T47D (cell line): Measurements from ENCODE around the gene KRTAP5-9.
"Not testable (repeated sequence)": the region's sequence is repeated elsewhere in the genome, so short reads cannot be mapped to it uniquely, and the experiment has no call there.

Source experiments
- DNase-seq, 2 experiments: peaks; one replicate each; pipeline versions ENCODE4 v3.0.0 to v3.0.0-alpha.2; 2011 to 2012; ENCODE audit warnings: low read depth in 1 of 2, low spot score in 1 of 2
- JUND ChIP-seq: IDR thresholded peaks from 2 replicates; pipeline ENCODE4 v1.6.1; 2012; ENCODE audit warnings: low read depth
- in situ Hi-C: cut with HindIII; loops from 2 replicates; pipeline ENCODE4 v1.10.0; 2016; ENCODE audit warnings: low sequenced_read_pairs, low pct_unique_long_range_greater_than_20kb

Gene KRTAP5-9

DNA sequence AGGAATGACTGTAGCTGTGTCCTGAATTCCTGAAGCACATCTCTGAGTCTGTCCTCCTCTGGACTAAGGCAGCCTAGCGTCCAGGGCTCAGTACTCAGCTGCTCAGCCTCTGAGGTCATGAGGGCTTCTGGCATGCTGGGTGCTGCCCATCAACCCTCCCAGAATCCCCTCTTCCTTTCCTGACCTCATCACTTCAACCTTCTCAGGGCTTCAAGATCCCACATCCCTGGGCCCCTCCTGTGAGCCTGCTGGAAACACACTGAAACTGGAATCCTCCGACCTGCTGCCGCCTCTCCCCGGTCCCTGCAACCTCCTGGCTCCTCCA lies 9.6 kb upstream of the KRTAP5-9 start:
- TF ChIP-seq JUND, result no peak
- no peak for DNase-seq
- in situ Hi-C loops, result no loop called here

DNA sequence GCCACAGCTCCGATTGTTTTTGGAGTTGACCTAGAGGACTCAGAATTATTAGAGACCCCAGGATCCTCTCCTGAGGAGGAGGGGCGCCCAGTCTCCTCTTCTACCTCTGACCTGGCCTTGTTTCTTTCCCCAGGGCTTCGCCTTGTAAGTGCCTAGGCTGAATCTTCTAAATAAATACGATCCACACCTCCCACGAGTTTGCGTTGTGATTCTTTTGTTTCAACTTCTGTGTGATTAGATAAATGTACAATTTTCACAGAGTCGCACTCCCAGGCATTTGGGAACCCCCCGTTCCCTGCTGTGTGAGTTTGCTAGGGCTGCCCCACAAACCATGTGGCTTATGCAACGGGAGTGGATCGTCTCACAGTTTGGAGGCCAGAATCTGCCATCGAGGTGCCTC lies 9.2 kb upstream of the KRTAP5-9 start:
- TF ChIP-seq JUND, result no peak
- in situ Hi-C loops, result no loop called here
- DNase-seq, result no peak

- in situ Hi-C loops, DNase-seq: not testable (repeated sequence)
Observed at GRCh38 chr11:71539971-71540370, 8.2 kb upstream of the KRTAP5-9 start.

DNA sequence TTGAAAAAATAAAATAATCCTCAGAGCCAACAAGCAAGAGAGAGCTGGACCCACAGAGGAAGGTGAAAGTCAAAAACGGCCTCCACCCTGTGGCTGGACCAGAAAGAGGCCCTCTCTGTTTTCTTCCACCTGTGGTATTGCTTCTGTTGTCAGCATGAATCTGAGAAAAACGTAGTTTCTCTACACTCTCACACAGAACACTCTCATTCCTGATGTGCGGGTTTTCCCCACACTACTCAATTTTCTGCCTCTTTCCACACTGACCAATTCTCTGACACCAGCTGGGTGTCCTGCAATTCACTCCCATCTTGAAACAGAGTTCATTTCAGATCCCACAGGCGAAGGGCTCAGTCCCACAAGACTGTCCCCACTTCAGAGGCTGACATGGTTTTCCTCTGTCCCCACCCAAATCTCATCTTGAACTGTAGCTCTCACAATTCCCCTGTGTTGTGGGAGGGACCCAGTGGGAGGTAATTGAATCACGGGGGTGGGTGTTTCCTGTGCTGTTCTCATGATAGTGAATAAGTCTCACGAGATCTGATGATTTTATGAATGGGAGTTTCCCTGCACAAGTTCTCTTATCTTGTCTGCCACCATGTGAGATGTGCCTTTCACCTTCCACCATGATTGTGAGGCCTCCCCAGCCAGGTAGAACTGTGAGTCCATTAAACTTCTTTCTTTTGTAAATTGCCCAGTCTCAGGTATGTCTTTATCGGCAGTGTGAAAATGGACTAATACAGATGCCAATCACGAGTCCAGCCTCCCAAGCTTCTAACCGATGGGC lies 7.5 kb upstream of the KRTAP5-9 start:
- DNase-seq, in situ Hi-C loops: not testable (repeated sequence)

- in situ Hi-C loops, result no loop called here
Observed at GRCh38 chr11:71542382-71542781, 5.8 kb upstream of the KRTAP5-9 start.

DNA sequence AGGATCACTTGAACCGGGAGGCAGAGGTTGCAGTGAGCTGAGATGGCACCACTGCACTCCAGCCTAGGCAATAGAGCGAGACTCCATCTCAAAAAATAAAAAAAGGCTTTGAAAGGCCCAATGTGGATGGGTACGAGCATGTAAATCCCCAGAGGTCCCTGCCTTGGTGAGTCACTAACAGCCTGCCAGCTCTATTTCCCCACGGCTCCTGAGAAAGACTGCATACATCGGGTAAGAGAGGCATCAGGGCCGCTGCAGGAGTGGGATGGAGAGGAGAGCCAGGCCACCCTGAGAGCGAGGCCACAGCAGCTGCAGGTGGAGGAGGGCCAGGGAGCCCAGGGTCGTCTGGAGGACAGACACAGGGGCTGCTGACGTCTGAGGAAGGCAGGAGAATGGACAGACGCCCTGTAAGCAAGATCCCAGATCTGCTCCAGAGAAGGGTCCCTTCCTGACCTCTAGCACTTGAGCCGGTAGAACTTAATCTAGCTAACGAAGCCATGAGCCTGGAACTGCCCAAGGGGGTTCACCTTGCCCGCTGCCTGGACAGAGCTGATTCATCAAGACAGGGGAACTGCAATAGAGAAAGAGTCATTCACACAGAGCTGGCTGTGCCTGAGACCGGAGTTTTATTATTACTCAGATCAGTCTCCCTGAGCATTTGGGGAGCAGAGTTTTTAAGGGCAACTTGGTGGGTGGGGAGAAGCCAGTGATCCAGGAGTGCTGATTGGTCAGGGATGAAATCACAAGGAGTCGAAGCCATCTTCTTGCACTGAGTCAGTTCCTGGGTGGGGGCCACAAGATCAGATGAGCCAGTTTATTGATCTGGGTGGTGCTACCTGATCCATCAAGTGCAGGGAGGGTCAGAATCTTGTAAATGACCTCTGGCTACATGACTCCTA lies 5.1 kb upstream of the KRTAP5-9 start:
- DNase-seq, result no peak
- in situ Hi-C loops, result no loop called here
- TF ChIP-seq JUND, result no peak

More at GRCh38 chr11:71542382-71542781, 5.8 kb upstream of the KRTAP5-9 start:
- no peak for DNase-seq
- TF ChIP-seq JUND, result no peak

DNA sequence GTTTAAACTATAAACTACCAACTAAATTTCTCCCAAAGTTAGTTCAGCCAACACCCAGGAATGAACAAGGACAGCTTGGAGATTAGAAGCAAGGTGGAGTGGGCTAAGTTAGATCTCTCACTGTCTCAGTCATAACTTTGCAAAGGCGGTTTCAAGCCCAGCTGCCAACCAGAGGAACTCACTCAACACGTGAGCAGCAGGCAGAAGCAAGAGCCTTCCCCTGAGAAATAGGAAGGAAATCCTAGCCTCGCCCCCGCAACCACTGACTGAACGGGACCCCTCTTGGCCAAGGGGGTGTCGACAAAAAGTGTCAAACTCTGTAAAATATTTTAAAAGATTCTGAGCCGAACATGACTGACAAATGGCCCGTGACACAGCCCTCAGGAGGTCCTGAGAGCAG lies 4.4 kb upstream of the KRTAP5-9 start:
- in situ Hi-C loops, result no loop called here
- no peak for DNase-seq
- no peak for TF ChIP-seq JUND

- no peak for TF ChIP-seq JUND
- no peak for DNase-seq
- in situ Hi-C loops, result no loop called here
Observed at GRCh38 chr11:71544525-71545214, 3.5 kb upstream of the KRTAP5-9 start.

DNA sequence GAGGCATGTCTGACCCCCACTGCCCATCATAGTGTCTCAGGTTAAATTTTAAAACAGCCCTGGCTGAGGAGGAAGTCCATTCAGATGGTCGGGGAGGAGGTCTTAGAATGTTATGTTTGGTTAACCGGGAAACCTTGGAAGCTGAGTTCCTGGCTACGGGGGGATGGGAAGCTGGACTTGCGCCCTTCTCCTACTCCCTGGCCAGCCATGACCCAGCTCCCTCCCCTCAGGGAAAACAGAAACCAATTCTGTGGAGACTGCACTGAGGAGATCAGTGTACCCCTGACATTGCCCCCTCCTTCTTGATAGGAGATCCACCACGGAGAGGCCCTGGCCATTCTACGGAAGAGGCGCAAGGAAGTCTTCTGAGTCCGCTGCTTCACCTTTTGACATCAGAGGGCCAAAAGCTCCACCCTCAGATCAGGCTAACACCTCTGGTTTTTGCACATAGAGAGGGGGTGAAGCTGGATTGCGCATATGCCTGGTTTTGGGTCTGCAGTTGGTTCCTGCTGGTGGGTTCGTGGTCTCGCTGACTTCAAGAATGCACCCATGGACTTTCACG lies 2.7 kb upstream of the KRTAP5-9 start:
- DNase-seq, result no peak
- no peak for TF ChIP-seq JUND
- in situ Hi-C loops, result no loop called here

- TF ChIP-seq JUND, result no peak
- in situ Hi-C loops, result no loop called here
- no peak for DNase-seq
Observed at GRCh38 chr11:71548716-71549151, 514 bp downstream of the KRTAP5-9 start.

DNA sequence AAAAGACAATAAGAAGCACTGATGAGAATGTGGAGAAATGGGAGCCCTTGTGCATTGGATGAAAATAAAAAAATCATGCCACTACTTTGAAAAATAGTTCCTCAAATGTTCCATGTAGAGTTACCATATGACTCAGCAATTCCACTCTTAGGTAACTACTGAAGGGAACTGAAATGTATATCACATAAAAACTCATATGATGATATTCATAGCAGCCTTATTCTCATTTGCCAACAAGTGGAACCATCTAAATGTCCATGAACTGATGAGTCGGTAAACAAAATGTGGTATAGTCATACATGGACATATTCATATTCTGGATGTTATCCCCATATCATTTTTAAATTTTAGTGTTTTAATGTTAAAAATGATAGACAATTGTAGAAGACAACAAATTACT lies 3.5 kb downstream of the KRTAP5-9 start:
- no peak for TF ChIP-seq JUND
- no peak for DNase-seq
- in situ Hi-C loops, result no loop called here

- TF ChIP-seq JUND, result no peak
- no peak for DNase-seq
- in situ Hi-C loops, result no loop called here
Observed at GRCh38 chr11:71554996-71555395, 6.8 kb downstream of the KRTAP5-9 start.
